Caki2 (cell line): ENCODE results near the gene MMGT1. TPM values are rescaled to one million over a fixed set of nuclear protein-coding genes. Genes with fewer than 3 reads are reported as not detected.

ENCODE experiments used
- DNase-seq: peaks from one replicate; pipeline ENCODE4 v3.0.0-alpha.2; 2015; ENCODE audit warnings: low read depth
- in situ Hi-C: cut with HindIII; loops from 2 replicates; pipeline ENCODE4 v1.10.0; 2016; ENCODE audit warnings: low sequenced_read_pairs, low pct_unique_long_range_greater_than_20kb, mixed read lengths
- total RNA-seq: library from RNA; depleted of rRNA; stranded (reverse); fragments of >200 nt; shearing (Covaris generic); gene quantifications from 2 replicates; pipeline ENCODE4 v1.2.3, GENCODE V29; 2014; ENCODE audit warnings: low replicate concordance; rRNA removed

The MMGT1 gene
- 13.9 and 17.2 TPM in 2 replicates for total RNA-seq

GRCh38 chrX:135973548-135974278 lies at the start of gene MMGT1:
MMGT1 (minus strand) TSS chrX:135973988; CDS start chrX:135973675, 313 bp downstream.
- in situ Hi-C loops: no loop called here

GRCh38 chrX:136021903-136022302 lies 48.1 kb upstream of the MMGT1 start:
- no peak for DNase-seq
- in situ Hi-C loops: no loop called here

More at GRCh38 chrX:135973548-135974278, at the start of gene MMGT1:
- DNase-seq: peak; percentile 84

- in situ Hi-C loops: no loop called here
These were observed 47.4 kb upstream of the MMGT1 start for GRCh38 chrX:136021160-136021559.

GRCh38 chrX:136019226-136019625 lies 45.4 kb upstream of the MMGT1 start:
- in situ Hi-C loops: no loop called here
- no peak for DNase-seq

More at GRCh38 chrX:136021160-136021559, 47.4 kb upstream of the MMGT1 start:
- no peak for DNase-seq

- in situ Hi-C loops: no loop called here
- DNase-seq: no peak
These were observed 43.1 kb upstream of the MMGT1 start for GRCh38 chrX:136016881-136017280.

- DNase-seq: no peak
- in situ Hi-C loops: no loop called here
These were observed 41.2 kb upstream of the MMGT1 start for GRCh38 chrX:136015016-136015415.

- in situ Hi-C loops: no loop called here
- DNase-seq: no peak
These were observed 14.5 kb upstream of the MMGT1 start for GRCh38 chrX:135988245-135988644.

GRCh38 chrX:135985973-135986310 lies 12.2 kb upstream of the MMGT1 start:
- DNase-seq: no peak
- in situ Hi-C loops: no loop called here

- peak; percentile 56 for DNase-seq
- in situ Hi-C loops: no loop called here
These were observed 11.6 kb upstream of the MMGT1 start, which contains the start of gene SLC9A6 for GRCh38 chrX:135985157-135985972. SLC9A6 (plus strand) TSS chrX:135985435; CDS start chrX:135985659, 224 bp downstream.

- peak; percentile 6 for DNase-seq
- in situ Hi-C loops: no loop called here
These were observed 11.0 kb upstream of the MMGT1 start for GRCh38 chrX:135984791-135985156.

GRCh38 chrX:135984256-135984655 lies 10.5 kb upstream of the MMGT1 start:
- DNase-seq: no peak
- in situ Hi-C loops: no loop called here

- in situ Hi-C loops: no loop called here
- DNase-seq: no peak
These were observed 9.1 kb upstream of the MMGT1 start for GRCh38 chrX:135982860-135983259.

- in situ Hi-C loops: no loop called here
- no peak for DNase-seq
These were observed 7.9 kb upstream of the MMGT1 start for GRCh38 chrX:135981668-135982067.

GRCh38 chrX:135981010-135981409 lies 7.2 kb upstream of the MMGT1 start:
- in situ Hi-C loops: no loop called here
- no peak for DNase-seq

- DNase-seq: no peak
- in situ Hi-C loops: no loop called here
These were observed 3.8 kb upstream of the MMGT1 start for GRCh38 chrX:135977611-135978010.

- DNase-seq: no peak
- in situ Hi-C loops: no loop called here
These were observed 1.6 kb upstream of the MMGT1 start for GRCh38 chrX:135975421-135975820.

- in situ Hi-C loops: no loop called here
- DNase-seq: no peak
These were observed 580 bp upstream of the MMGT1 start for GRCh38 chrX:135974279-135974856.

GRCh38 chrX:135973025-135973547 lies 702 bp downstream of the MMGT1 start:
- DNase-seq: no peak
- in situ Hi-C loops: no loop called here

GRCh38 chrX:135951291-135951690 lies 22.5 kb downstream of the MMGT1 start:
- no peak for DNase-seq
- in situ Hi-C loops: no loop called here
